Endothelial cell (in vitro differentiated cells): ENCODE results near the gene TMBIM4. TPM values are rescaled to one million over a fixed set of nuclear protein-coding genes. Genes with fewer than 3 reads are reported as not detected.
A peak's percentile ranks its signal among the peaks of the same experiment; 100 is the strongest.
"Not testable (repeated sequence)": the region's sequence is repeated elsewhere in the genome, so short reads cannot be mapped to it uniquely, and the experiment has no call there.

Source experiments
- DNase-seq: peaks from one replicate; pipeline ENCODE4 v3.0.0; 2021; ENCODE audit warnings: low spot score
- H3K27ac Mint-ChIP-seq: one replicate; pipeline ENCODE4 v1.8.0; 2021; ENCODE audit warnings: mixed read lengths, inconsistent platforms; ENCODE audit not compliant: unreplicated experiment
- H3K27me3 Mint-ChIP-seq: one replicate; pipeline ENCODE4 v1.8.0; 2021; ENCODE audit warnings: mild to moderate bottlenecking, moderate library complexity, mixed read lengths, inconsistent platforms; ENCODE audit not compliant: unreplicated experiment
- H3K36me3 Mint-ChIP-seq: one replicate; pipeline ENCODE4 v1.8.0; 2021; ENCODE audit warnings: mild to moderate bottlenecking, low read depth, mixed read lengths, inconsistent platforms; ENCODE audit not compliant: unreplicated experiment
- H3K4me1 Mint-ChIP-seq: one replicate; pipeline ENCODE4 v1.8.0; 2021; ENCODE audit warnings: mild to moderate bottlenecking, mixed read lengths, inconsistent platforms; ENCODE audit not compliant: unreplicated experiment
- H3K4me3 Mint-ChIP-seq: one replicate; pipeline ENCODE4 v1.8.0; 2021; ENCODE audit warnings: mild to moderate bottlenecking, mixed read lengths, inconsistent platforms; ENCODE audit not compliant: unreplicated experiment
- H3K9me3 Mint-ChIP-seq: one replicate; pipeline ENCODE4 v1.8.0; 2021; ENCODE audit warnings: mixed read lengths, inconsistent platforms; ENCODE audit not compliant: unreplicated experiment
- total RNA-seq: library from RNA; stranded (reverse); fragmentation: NEBNext Ultra II Directional; extraction: Animal tissue kit (Norgen Biotek cat#: 25700); gene quantifications from one replicate; pipeline ENCODE4 v1.2.1, GENCODE V29; 2021; ENCODE audit not compliant: unreplicated experiment
- TF ChIP-seq, protein P1 (sequence below): fragments of 200-600 bp; sonication (generic); IDR thresholded peaks from one replicate; pipeline ENCODE4 v1.5.0; 2021; ENCODE audit warnings: antibody characterized with exemption; ENCODE audit not compliant: unreplicated experiment

Gene TMBIM4
- total RNA-seq, 1 donor from 2014 or later: 52.5 TPM

GRCh38 chr12:66189889-66190288 is 20.1 kb upstream of the TMBIM4 start:
- H3K9me3 Mint-ChIP-seq: no peaks in the 10 kb centered on the region
- no peak for DNase-seq
- no peak overlapping the region for H3K27ac Mint-ChIP-seq
- no peaks in the 10 kb centered on the region for H3K27me3 Mint-ChIP-seq
- peaks cover 15% of the 10 kb centered on the region for H3K4me1 Mint-ChIP-seq
- TF ChIP-seq, protein P1, sequence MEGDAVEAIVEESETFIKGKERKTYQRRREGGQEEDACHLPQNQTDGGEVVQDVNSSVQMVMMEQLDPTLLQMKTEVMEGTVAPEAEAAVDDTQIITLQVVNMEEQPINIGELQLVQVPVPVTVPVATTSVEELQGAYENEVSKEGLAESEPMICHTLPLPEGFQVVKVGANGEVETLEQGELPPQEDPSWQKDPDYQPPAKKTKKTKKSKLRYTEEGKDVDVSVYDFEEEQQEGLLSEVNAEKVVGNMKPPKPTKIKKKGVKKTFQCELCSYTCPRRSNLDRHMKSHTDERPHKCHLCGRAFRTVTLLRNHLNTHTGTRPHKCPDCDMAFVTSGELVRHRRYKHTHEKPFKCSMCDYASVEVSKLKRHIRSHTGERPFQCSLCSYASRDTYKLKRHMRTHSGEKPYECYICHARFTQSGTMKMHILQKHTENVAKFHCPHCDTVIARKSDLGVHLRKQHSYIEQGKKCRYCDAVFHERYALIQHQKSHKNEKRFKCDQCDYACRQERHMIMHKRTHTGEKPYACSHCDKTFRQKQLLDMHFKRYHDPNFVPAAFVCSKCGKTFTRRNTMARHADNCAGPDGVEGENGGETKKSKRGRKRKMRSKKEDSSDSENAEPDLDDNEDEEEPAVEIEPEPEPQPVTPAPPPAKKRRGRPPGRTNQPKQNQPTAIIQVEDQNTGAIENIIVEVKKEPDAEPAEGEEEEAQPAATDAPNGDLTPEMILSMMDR: no peak
- H3K36me3 Mint-ChIP-seq: no peaks in the 10 kb centered on the region
- H3K4me3 Mint-ChIP-seq: peak overlapping the region; percentile 59

GRCh38 chr12:66189486-66189843 is 19.7 kb upstream of the TMBIM4 start:
- Mint-ChIP-seq H3K4me3 (peak overlapping the region; percentile 59), H3K9me3 (no peaks in the 10 kb centered on the region), H3K27ac (no peak overlapping the region), H3K4me1 (peaks cover 15% of the 10 kb centered on the region), H3K36me3 (no peaks in the 10 kb centered on the region), H3K27me3 (no peaks in the 10 kb centered on the region)
- TF ChIP-seq, protein P1: no peak
- DNase-seq: no peak

- H3K9me3 Mint-ChIP-seq: no peaks in the 10 kb centered on the region
- TF ChIP-seq, protein P1: no peak
- peak within 1 kb of the TSS; percentile 83 for H3K4me3 Mint-ChIP-seq
- no peaks in the 10 kb centered on the region for H3K36me3 Mint-ChIP-seq
- peak within 1 kb of the TSS; percentile 76 for H3K27ac Mint-ChIP-seq
- peaks cover 15% of the 10 kb centered on the region for H3K4me1 Mint-ChIP-seq
- peak; percentile 50 for DNase-seq
- H3K27me3 Mint-ChIP-seq: no peaks in the 10 kb centered on the region
These were observed 19.0 kb upstream of the TMBIM4 start, which contains the start of gene IRAK3 for GRCh38 chr12:66188584-66189485. TSS of gene IRAK3 (plus strand) at chr12:66189214. CDS start at chr12:66189300, 86 bp downstream.

- Mint-ChIP-seq H3K4me1 (peaks cover 15% of the 10 kb centered on the region), H3K9me3 (no peaks in the 10 kb centered on the region), H3K36me3 (no peaks in the 10 kb centered on the region), H3K4me3 (peak overlapping the region; percentile 83), H3K27me3 (no peaks in the 10 kb centered on the region), H3K27ac (peak overlapping the region; percentile 6)
- no peak for DNase-seq
- TF ChIP-seq, protein P1: no peak
These were observed 18.0 kb upstream of the TMBIM4 start for GRCh38 chr12:66187821-66188220.

DNA sequence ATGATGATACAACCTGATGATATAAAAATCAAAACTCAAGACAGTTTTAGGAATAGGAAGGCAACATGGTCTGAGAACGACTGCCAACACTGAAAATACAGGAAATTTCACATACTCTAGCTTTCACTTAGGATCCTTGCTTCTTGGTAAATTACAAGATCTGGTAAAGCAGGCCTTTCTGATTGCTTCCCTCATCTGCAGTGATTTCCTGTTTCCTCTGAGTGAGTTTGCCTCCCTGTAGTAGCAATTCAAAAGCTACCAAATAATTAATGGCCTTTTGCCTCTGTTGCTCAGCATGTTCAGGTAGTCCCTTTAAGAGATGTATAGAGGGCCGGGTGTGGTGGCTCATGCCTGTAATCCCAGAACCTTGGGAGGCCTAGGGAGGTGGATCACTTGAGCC is 17.2 kb upstream of the TMBIM4 start:
- H3K36me3 Mint-ChIP-seq: no peaks in the 10 kb centered on the region
- H3K27ac Mint-ChIP-seq: no peak overlapping the region
- no peaks in the 10 kb centered on the region for H3K9me3 Mint-ChIP-seq
- TF ChIP-seq, protein P1: no peak
- H3K27me3 Mint-ChIP-seq: no peaks in the 10 kb centered on the region
- H3K4me1 Mint-ChIP-seq: peaks cover 15% of the 10 kb centered on the region
- no peak for DNase-seq
- H3K4me3 Mint-ChIP-seq: no peak overlapping the region

- H3K36me3 Mint-ChIP-seq, H3K27ac Mint-ChIP-seq, DNase-seq, H3K27me3 Mint-ChIP-seq, H3K4me3 Mint-ChIP-seq, H3K9me3 Mint-ChIP-seq: not testable (repeated sequence)
- peaks cover 12% of the 10 kb centered on the region for H3K4me1 Mint-ChIP-seq
These were observed 15.0 kb upstream of the TMBIM4 start for GRCh38 chr12:66184822-66185221.
